Keratinocyte (primary cell): ENCODE data around the gene PDE8A. TPM values are rescaled to one million over a fixed set of nuclear protein-coding genes. Genes with fewer than 3 reads are reported as not detected.

Experiments used
- DNase-seq: peaks from one replicate; pipeline ENCODE4 v3.0.0-alpha.2; 2011; ENCODE audit warnings: low read depth, missing footprints, low spot score
- FAIRE-seq: peaks from 2 replicates; lab custom pipeline; 2011; peaks lifted over from hg19 to GRCh38; lab: Jason Lieb, UNC
- H2AFZ ChIP-seq: 2 replicates; pipeline ENCODE4 v1.6.0; 2012; ENCODE audit warnings: low read length, control low read depth, inconsistent platforms; ENCODE audit not compliant: control insufficient read depth
- H3K27ac ChIP-seq: 2 replicates; pipeline ENCODE4 v1.5.1; 2011; ENCODE audit warnings: low read length; ENCODE audit not compliant: control insufficient read depth, insufficient read depth
- H3K27me3 ChIP-seq: 3 replicates; pipeline ENCODE4 v1.6.0; 2011; ENCODE audit warnings: low read length; ENCODE audit not compliant: control insufficient read depth, insufficient read depth; ENCODE audit errors: extremely low read depth
- H3K36me3 ChIP-seq, 2 experiments: 2 replicates in 1 of 2; 3 replicates in 1 of 2; pipeline ENCODE4 v1.5.1; 2011; ENCODE audit warnings: low read length in 2 of 2, mild to moderate bottlenecking in 1 of 2; ENCODE audit not compliant: control insufficient read depth in 2 of 2, insufficient read depth in 2 of 2; ENCODE audit errors: extremely low read depth in 1 of 2
- H3K4me1 ChIP-seq: 3 replicates; pipeline ENCODE4 v1.5.1; 2011; ENCODE audit warnings: low read length; ENCODE audit not compliant: control insufficient read depth, insufficient read depth; ENCODE audit errors: extremely low read depth
- H3K4me2 ChIP-seq: 3 replicates; pipeline ENCODE4 v1.6.0; 2011; ENCODE audit warnings: low read depth, low read length; ENCODE audit not compliant: control insufficient read depth, insufficient read depth; ENCODE audit errors: extremely low read depth
- H3K4me3 ChIP-seq, 3 experiments: fragments of 200-600 bp in 1 of 3; sonication (generic) in 1 of 3; 2 replicates in 2 of 3; 3 replicates in 1 of 3; pipeline ENCODE4 v1.5.1; 2011 to 2016; ENCODE audit warnings: low read length in 3 of 3, mild to moderate bottlenecking in 3 of 3, control low read depth in 2 of 3, inconsistent platforms in 1 of 3, low read depth in 1 of 3, mixed read lengths in 1 of 3, mixed run types in 1 of 3, moderate library complexity in 1 of 3; ENCODE audit not compliant: control insufficient read depth in 2 of 3, insufficient read depth in 2 of 3; ENCODE audit errors: extremely low read depth in 1 of 3
- H3K79me2 ChIP-seq: 2 replicates; pipeline ENCODE4 v1.6.0; 2012; ENCODE audit warnings: low read length; ENCODE audit not compliant: control insufficient read depth, insufficient read depth
- H3K9ac ChIP-seq: 3 replicates; pipeline ENCODE4 v1.6.0; 2011; ENCODE audit warnings: low read length; ENCODE audit not compliant: control insufficient read depth, insufficient read depth; ENCODE audit errors: extremely low read depth
- H3K9me1 ChIP-seq: 3 replicates; pipeline ENCODE4 v1.6.0; 2011; ENCODE audit warnings: low read length; ENCODE audit not compliant: control insufficient read depth, insufficient read depth; ENCODE audit errors: extremely low read depth
- H3K9me3 ChIP-seq: 2 replicates; pipeline ENCODE4 v1.5.1; 2012; ENCODE audit warnings: low read depth, low read length; ENCODE audit not compliant: control insufficient read depth
- H4K20me1 ChIP-seq: 3 replicates; pipeline ENCODE4 v1.6.0; 2011; ENCODE audit warnings: low read length; ENCODE audit not compliant: control insufficient read depth, insufficient read depth; ENCODE audit errors: extremely low read depth
- CTCF ChIP-seq, 3 experiments: IDR thresholded peaks in 1 of 3; conservative IDR thresholded peaks in 1 of 3; optimal IDR thresholded peaks in 1 of 3; 2 replicates in 2 of 3; 3 replicates in 1 of 3; pipeline versions ENCODE3 to v1.5.1; 2011; ENCODE audit warnings: low read length in 3 of 3, mild to moderate bottlenecking in 3 of 3, moderate library complexity in 2 of 3, control low read depth in 1 of 3, inconsistent platforms in 1 of 3; ENCODE audit not compliant: insufficient read depth in 2 of 3; ENCODE audit errors: extremely low read depth in 1 of 3
- EZH2 ChIP-seq: IDR thresholded peaks from one replicate; pipeline ENCODE4 v1.6.1; 2012; ENCODE audit warnings: inconsistent platforms, mild to moderate bottlenecking, low read length, moderate library complexity
- dilution Hi-C: fragments of 300-500 bp; cut with MboI; formaldehyde crosslinking; loops from one replicate; pipeline ENCODE4 v1.7.0; 2020; ENCODE audit warnings: low sequenced_read_pairs; ENCODE audit not compliant: extremely low pct_ligation_motif_present
- polyA plus RNA-seq, 5 experiments: library from polyadenylated mRNA; depleted of rRNA in 3 of 5; stranded (reverse) in 3 of 5; stranded (forward) in 1 of 5; unstranded in 1 of 5; fragments of >200 nt; gene quantifications; 1 replicate in 1 of 5; 2 replicates in 3 of 5; 3 replicates in 1 of 5; pipeline versions ENCODE4 v1.2.1 to v1.2.3, GENCODE V29; 2011 to 2012; ENCODE audit warnings: missing spikeins in 2 of 5, low read depth in 1 of 5, low replicate concordance in 1 of 5

PDE8A gene
- polyA plus RNA-seq, 1 donor (not counting 4 experiments of a cell fraction or from before 2014, with no cell fraction given) = 24.1 TPM

- TF ChIP-seq CTCF (optimal IDR thresholded peaks at IDR 0.05 in 1 of 3, IDR thresholded peaks at IDR 0.05 in 1 of 3, conservative IDR thresholded peaks at IDR 0.05 in 1 of 3; ENCODE audit: extremely low read depth in 1 of 3, insufficient read depth in 2 of 3, low read length in 3 of 3) (no peak), EZH2 (no peak)
- no peak for DNase-seq
- dilution Hi-C loops = no loop called here
- no peak overlapping the region for H3K27ac ChIP-seq
- no peaks in the 10 kb centered on the region for H4K20me1 ChIP-seq
- H3K9me3 ChIP-seq = no peaks in the 10 kb centered on the region
- H3K4me2 ChIP-seq = no peak overlapping the region
- H3K4me1 ChIP-seq = no peaks in the 10 kb centered on the region
- no peaks in the 10 kb centered on the region for H3K27me3 ChIP-seq
- no peaks in the 10 kb centered on the region for H3K36me3 ChIP-seq
- no peaks in the 10 kb centered on the region for H3K9me1 ChIP-seq
- no peak overlapping the region for H2AFZ ChIP-seq
- H3K9ac ChIP-seq = no peak overlapping the region
- H3K79me2 ChIP-seq = no peaks in the 10 kb centered on the region
- no peak overlapping the region for H3K4me3 ChIP-seq
- FAIRE-seq = no peak
Measured at GRCh38 chr15:85155857-85156256, 174.2 kb downstream of the PDE8A start.

DNA sequence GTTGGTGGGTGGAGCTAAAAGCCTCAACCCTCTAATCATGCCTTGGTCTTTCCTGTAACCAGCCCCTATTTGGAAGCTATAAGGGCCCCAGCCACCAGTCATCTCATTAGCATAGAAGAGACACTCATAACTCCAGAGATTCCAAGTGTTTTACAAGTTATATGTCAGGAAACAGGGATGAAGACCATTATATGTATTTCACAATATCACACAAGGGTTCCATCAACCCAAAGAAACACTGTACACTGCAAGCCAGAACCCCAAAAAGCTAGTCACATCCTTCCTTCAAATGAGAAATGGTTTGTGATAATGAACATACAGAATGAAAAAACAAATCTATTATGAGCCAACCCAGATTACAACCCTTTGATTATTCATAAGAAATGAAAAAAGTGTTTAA is 175.7 kb downstream of the PDE8A start:
- Histone ChIP-seq H3K27ac (no peak overlapping the region), H3K79me2 (no peaks in the 10 kb centered on the region), H2AFZ (no peak overlapping the region), H4K20me1 (no peaks in the 10 kb centered on the region), H3K9me3 (no peaks in the 10 kb centered on the region), H3K27me3 (no peaks in the 10 kb centered on the region), H3K9ac (no peak overlapping the region), H3K4me1 (no peaks in the 10 kb centered on the region), H3K4me3 (no peak overlapping the region), H3K36me3 (no peaks in the 10 kb centered on the region), H3K4me2 (no peak overlapping the region), H3K9me1 (no peaks in the 10 kb centered on the region)
- FAIRE-seq (no peak), DNase-seq (no peak)
- no peak for TF ChIP-seq EZH2
- TF ChIP-seq CTCF (optimal IDR thresholded peaks at IDR 0.05 in 1 of 3, IDR thresholded peaks at IDR 0.05 in 1 of 3, conservative IDR thresholded peaks at IDR 0.05 in 1 of 3; ENCODE audit: extremely low read depth in 1 of 3, insufficient read depth in 2 of 3, low read length in 3 of 3) = no peak
- dilution Hi-C loops = no loop called here
